Left forelimb (tissue), 1 donor: ENCODE data around the gene TMEM72.

ENCODE experiments used
- DNase-seq: peaks from one replicate; pipeline ENCODE4 v3.0.0-alpha.2; 2018; ENCODE audit warnings: low spot score

TMEM72 gene

DNA sequence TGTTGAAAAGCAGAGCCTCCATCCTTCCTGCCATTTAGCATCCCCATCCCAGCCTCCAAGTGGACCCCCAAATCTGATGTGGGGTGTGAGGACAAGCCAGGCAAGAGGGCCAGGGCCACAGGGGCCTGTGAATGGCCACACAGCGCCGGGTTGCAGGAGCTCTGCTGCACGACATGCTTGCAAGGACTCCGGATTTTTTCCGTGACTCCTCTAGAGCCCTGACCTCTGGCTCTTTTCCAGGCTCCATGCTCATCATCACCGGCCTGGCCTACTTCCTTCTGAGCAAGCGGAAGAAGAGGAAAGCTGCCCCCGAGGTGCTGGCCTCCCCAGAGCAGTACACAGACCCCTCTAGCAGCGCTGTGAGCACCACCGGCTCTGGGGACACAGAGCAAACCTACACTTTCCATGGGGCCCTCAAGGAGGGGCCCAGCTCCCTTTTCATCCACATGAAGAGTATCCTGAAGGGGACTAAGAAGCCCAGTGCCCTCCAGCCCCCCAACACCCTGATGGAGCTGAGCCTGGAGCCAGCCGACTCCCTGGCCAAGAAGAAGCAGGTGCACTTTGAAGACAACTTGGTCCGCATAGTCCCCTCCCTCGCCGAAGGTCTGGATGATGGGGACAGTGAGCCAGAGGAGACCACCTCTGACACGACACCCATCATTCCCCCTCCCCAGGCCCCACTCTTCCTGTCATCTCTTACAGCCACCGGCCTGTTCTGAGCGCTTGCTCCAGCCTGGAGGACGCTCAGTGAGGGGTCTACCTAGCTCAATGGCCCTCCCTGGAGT lies 23.5 kb downstream of the TMEM72 start:
- DNase-seq = peak; percentile 58

DNA sequence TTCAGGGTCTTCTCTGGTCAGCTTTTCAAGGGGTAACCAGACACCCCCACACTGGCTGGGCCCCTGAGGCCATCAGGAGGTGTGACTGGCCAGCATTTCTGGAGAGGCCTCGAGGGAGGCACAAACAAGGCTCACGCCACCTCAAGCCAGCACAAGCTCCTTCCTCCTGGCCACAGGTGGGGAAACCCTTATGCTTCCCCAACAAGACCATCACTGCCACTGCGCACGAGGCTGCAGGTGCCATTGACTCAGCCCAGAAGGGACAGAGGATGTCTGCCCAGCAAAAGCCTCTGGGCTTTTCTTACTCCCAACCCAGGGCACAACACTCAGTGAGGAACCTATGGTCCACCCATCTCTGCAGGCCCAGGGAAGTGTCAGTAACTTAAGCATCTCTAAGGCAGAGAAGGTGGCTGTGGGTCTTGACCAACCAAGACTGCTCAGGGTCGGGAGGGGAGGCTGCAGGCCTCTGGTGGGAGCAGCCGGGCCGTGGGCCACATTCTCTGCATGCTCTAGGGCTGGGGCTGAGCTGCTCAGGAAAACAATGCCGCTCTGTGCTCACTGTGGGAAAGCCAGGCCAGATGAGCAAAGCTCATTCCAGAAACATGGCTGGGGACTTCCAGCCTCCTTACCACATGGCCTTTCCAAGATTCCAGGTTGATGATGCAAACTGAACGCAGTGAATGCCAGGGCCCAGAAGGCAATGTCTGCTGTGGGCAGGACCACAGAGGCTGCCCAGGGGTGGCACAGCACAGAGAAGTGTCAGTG lies 24.2 kb downstream of the TMEM72 start:
- DNase-seq = peak; percentile 79

DNA sequence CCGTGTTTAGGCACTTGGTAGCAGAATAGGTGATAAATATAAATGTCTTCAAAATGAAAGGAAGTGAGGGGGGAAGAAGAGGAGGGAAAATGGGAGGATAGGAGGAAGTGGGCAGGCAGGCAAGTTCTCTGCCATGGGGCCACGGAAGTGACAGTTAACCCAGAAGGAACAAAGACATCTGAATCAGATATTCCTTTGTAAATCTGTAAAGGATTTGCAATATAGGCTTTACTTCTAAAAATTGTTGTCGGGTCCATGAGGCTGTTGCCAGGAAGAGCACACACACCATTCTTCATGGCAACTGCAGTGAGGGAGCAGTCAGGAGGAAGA lies 24.8 kb downstream of the TMEM72 start:
- no peak for DNase-seq

DNA sequence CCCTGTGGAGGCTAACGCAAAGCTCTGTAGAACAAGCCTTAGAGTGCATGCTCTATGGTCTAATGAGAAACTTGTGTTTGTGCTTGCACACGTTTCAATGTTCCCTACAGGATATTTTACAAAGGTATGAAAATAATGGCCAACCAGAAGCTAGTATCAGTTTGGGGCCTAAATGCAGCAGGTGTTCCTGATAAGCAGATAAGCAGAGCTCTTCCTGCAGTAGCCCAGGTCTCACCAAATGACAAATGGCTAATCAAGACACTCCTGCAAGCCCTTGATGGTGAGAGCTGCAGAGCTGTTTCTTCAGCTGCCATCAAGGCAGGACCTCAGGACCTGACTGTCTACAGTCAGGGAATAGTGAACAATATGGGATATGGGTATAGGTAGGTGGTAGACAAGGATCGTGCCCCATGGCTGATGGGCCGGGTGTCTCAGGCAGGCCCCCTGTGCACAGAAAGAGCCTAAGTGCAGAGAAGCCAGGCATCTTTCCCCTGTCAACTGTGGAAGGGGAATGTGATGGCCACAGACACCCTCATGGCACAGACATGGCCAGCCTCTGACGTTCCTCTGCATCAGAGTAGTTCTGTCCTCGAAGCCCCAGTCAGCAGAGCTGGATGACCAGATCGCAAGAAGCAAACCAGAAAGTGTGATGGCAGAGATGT lies 25.3 kb downstream of the TMEM72 start:
- peak; percentile 36 for DNase-seq

DNA sequence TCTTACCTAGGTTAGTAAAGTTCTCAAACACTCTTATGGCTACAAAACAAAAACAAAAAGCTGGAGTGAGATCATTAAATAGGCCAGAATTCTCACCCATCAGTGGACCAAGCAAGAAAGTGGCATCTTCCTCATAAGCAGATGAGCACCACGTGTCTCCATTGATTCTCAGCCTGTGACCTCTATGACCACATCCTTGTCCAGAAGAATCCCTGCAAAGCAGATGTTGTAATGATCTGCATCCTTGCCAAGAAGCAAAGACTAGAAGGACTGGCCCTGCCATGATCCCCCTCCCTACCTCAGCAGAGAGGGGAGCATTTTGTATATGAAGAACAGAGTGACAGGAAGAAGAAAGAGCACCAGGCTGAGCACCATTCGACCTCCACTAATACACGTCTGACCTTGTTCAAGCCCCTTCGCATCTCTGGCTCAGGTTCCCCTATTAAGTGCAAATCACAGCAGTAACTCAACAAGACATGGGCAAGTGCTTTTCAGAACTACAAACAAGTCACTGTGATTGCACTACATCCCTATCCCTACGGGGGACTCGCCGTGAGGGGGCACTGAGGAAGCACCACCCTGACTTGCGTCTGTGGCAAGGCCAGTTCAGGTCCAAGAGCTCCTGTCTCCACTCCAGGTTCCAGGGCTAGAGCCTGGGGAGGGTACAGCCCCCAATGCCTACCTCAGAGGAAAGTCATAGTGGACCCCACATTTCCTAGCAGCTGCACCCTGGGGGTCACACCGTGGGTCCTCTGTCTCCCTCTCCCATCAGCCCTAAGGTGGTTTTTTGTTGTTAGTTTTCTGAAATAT lies 26.3 kb downstream of the TMEM72 start:
- peak; percentile 33 for DNase-seq

DNA sequence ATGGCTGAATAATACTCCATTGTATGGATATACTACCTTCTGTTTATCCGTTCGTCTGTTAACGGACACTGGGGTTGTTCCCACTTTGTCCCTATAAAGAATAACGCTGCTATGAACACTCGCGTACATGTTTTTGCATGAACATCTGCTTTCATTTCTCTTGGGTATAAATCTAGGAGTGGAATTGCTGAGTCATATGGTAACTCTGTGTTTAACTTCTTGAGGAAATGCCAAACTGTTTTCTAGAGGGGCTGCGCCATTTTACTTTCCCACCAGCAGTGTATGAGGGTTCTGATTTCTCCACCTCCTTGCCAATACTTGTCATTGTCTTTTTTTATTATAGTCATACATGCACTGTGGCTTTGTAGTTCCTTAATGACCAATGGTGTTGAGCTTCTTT lies 27.8 kb downstream of the TMEM72 start:
- no peak for DNase-seq

DNA sequence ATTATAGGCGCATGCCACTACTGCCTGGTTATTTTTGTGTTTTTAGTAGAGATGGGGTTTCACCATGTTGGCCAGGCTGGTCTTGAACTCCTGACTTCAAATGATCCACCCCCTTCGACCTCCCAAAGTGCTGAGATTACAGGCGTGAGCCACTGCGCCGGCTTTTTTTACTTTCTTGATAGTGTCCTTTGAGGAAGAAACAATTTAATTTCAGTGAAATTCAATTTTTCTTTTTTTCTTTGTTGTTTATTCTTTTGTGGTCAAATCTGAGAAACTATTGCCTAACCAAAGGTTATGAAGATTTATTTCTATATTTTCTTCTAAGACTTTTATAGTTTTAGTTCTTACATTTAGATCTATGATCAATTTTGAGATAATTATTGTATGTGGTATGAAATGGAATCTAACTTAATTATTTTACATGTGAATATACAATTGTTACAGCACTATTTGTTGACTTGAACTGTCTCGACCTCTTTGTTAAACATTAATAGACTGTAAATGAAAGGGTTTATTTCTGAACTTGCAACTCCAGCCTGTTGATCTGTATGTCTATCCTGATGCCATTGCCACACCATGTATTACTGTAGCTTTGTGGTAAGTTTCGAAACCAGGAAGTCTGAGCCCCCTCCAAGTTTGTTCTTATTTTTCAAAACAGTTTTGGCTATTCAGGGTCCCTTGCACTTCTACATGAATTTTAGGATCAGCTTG lies 28.7 kb downstream of the TMEM72 start:
- DNase-seq = no peak

DNA sequence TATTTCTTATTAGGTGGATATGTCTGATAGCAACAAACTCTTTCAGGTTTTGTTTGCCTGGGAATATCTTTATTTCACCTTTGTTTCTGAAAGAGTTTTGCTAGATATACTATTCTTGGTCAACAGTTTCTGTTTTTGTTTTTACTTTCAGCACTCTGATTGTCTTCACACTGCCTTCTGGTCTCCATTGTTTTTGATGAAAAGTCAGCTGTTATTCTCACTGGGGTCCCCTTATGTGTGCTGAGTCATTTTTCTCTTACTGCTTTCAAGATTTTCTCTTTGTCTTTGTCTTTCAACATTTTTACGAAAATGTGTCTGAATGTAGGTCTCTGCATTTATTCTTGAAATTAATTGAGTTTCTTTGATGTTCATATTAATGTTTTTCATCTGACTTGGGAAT lies 33.2 kb downstream of the TMEM72 start:
- DNase-seq = no peak

DNA sequence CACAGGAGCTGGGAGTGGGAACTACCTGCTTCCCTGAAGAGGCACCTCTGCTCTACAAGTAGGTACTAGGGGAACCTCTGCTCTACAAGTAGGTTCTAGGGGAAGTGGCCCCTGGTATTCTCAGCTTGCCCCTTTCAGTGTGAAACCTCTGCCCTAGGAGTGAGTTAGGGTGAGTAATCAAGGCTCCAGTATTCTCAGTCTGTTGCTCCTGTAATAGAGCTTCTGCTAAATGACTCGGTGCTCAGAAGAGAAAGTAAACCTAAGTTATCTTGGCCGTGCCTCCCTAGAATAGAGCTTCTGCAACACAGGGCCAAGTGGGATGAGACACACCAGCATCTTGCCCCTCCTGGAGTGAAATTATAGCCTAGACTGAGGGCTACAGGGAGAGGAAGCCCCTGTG lies 35.1 kb downstream of the TMEM72 start:
- DNase-seq = peak; percentile 53

DNA sequence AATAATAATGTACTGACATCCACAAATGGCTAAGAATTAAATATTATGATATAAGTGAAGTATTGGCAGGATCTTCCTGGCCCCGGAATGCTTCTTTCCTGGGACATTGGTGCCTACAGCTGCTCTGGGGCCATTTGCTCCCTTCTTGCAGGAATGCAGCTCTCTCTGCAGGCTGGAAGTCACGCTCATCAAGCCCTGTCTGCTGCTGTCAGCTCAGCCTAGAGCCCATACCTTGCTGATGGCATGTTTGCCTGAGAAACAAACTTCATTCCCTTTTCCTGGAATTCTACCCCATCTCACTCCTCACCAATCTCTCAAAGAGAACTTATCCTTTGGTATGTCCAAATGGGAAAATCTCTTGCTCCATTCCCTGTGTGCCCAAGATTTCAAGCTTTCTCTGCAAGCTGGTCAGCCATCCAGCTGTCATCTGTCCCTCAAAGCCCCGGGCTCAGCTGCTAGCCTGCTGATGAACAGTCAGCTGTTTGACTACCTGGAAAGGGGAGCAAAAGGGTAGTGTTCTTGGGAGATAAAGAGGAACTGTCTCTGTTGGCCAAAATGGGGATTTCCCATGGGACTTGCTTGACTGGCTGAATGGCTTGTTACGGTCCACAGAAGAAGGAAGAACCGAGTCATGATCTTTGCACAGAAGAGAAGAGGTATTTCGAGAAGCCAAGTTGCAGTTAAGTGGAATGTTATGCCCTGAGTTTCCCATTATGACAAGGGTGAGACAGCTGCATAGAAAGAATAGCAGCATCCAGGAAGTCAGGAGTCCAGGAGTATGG lies 36.4 kb downstream of the TMEM72 start:
- DNase-seq = no peak

DNA sequence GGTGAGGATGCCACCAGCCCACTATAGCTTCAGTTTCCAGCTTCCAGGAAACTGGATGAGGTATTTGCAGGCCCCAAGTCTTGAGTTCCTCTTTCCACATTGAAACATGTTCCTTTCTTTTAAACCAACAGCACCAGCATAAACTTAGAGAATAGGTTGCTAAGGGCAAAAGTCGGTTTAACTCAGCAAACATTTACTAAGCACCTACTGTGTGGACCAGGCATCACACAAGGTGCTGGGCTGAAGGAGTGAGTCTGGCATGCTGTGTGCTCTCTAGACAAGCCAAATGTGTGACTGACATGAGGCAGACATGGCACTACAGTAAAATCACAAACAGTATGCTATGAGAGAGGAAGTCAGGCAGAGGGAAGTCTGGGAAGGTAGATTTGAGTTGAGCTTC lies 37.5 kb downstream of the TMEM72 start:
- DNase-seq = no peak

DNA sequence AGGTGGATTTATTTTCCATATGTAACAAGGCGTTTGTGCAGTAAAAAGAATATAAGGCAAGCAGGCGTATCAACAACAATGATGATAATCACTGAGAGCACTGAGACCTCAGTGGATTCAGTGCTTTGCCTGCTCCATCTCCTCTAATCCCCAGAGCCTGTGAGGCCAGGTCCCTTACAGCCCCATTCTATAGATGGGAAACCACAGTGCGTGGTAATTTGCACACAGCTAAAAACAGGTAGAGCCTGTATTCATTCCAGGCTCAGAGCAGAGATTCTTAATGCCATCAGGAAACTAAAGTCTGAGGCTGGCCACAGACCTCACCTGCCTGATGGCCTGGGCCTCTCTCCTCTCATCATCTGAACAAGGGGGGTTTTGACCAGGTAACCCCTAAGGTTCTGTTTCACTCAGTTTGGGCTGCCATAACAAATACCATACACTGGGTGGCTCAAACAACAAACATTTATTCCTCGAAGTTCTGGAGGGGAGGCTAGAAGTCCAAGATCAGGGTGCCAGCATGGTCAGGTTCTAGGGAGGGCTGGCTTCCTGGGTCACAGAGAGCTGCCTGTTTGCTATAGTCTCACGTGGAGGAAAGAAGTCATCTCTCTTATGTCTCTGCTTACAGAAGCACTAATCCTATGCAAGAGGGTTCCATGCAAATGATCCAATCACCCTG lies 38.1 kb downstream of the TMEM72 start:
- no peak for DNase-seq

DNA sequence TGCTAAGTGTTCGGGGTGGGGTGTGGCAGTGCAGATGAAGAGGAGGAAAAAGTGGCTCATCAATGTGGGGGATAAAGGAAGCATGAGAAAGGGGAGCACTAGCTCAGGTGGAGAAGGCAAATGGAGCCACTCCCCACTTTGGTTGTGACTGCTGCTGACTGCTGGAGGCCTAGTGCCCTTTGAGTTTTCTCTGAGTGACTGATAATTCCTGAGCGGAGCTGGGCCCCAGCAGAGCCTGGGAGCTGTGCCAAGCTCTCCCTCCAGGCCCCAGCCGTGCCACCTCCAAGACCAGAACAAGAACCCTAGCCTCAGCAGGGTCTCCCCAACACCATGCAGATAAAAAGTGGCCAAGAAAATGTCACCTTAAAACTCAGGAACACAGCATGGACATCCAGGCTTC lies 38.8 kb downstream of the TMEM72 start:
- DNase-seq = no peak

DNA sequence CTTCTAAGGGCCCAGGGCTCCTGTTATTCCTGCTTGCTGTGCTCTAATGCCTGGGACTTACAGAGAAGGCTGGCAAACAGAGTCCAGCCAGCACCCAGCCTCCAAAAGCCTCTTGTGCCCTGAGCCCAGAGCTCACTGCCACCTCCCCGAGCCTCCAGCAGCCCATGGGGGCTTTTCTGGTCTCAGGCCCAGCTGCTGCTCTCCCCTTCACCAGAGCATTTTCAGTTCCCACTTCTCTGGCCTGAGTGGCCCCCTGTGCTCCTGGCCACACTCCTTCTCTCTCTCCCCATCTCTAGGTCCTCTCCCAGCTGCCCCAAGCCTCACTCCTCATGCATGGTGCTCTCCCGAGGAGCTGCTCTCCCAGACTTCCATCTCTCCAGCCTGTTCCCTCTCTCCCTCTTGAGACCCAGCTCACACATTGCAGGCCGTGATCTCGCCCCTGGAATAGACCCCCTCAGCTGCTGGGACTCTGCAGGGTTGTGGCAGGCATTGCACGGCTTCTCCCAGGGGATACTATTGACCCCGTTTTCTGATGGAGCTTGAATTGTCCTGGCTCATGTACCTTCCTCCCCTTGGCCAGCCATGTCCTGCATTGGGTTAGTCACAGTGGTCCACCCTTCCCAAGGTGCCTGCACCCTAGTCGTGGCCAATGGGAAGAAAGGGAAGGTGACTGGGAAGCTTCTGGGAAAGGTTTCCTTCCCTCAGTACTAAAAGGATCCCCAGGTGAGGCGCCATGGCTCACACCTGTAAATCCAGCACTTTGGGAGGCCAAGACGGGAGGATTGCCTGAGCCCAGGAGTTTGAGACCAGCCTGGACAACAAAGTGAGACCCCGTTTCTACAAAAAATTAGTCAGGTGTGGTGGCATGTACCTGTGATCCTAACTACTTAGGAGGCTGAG lies 39.4 kb downstream of the TMEM72 start:
- no peak for DNase-seq

DNA sequence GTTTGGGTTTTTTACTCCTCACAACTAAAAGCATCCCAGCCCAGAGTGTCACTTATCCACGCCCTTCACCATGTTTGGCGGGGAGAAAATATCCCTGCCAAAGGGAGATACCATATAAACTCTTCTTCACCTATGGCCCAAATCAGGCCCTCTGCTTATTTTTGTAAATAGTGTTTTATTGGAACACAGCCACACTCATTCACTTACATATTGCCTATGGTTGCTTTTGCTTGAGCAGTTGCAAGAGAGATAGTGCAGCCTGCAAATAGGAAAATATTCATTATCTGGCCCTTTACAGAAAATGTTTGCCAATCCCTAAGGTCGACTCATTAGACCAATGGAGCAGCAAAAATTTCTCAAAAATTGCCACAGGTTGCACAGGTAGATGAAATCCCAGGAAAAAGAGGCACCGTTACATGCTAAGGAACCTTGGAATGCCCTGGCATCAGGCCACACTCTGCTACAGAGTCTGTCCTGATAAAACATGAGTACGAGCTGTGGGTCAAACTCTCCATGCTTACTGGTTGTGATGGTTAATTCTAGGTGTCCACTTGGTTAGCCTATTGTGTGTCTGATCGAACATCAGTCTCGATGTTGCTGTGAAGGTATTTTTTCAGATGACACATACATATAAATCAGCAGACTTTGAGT lies 40.6 kb downstream of the TMEM72 start:
- no peak for DNase-seq

DNA sequence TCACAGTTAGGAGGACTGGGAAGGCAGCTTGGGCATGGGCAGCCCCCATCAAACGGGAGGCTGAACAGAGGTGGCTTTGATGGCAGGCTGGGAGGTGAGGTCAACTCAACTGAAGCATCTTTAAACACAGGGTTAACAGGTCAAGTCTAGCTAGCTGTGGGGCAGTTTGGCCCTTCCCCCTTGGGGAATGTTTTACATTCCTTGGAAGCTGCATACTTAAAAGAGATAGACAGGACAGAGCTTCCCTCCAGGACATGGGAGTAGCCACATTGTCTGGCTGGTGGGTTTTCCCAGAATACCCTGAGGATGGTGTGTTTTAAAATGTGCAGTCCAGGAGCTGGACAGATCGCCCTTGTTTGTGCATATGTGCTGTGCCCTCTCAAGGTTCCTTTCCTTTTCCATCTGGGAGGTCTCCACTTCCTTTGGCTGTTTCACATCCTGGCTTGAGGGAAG lies 41.7 kb downstream of the TMEM72 start:
- no peak for DNase-seq

DNA sequence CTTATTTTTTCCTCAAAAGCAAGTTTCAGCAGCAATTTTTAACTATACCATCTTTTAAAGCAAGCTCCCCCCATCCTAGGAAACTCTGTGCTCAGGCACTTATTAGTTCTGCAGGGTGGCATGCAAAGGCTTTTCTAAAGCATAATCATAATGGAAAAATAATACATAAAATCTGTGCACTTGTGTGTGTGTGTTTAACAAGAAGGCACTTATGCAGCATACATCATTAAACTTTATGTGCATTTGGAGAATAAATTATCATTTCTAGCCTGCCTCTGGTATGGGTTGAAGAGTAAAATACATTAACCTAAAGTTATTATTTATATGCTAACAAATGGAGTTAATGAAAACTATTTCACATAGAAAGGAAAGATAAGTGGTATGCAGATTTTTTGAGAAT lies 42.9 kb downstream of the TMEM72 start:
- DNase-seq = no peak

DNA sequence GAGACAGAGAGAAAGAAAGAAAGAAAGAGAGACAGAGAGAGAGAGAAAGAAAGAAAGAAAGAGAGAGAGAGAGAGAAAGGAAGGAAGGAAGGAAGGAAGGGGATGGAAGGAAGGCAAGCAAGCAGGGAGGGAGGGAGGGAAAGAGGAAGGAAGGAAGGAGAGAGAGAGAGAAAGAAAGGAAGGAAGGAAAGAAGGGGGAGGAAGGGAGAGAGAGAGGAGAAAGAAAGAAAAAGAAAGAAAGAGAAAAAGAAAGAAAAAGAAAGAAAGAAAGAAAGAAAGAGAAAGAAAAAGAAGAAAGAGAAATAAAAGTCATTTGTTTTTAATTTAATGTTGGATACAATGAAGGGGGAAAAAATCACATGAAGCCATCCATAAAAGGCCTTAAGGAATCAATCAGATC lies 43.8 kb downstream of the TMEM72 start:
- DNase-seq = no peak
